Naive thymus-derived CD4-positive, alpha-beta T cell (primary cell): ENCODE measurements around the gene CXCR5. TPM values are rescaled to one million over a fixed set of nuclear protein-coding genes. Genes with fewer than 3 reads are reported as not detected.

Source experiments
- ATAC-seq: fragments of 150-1000 bp; cut with Tn5 transposase; 2 replicates; pipeline ENCODE4 v1.10.0; 2021; ENCODE audit warnings: mild to moderate bottlenecking, moderate library complexity
- CTCF ChIA-PET: fragments of 350-600 bp; sonication (Branson Sonifier 250); formaldehyde crosslinking; loops from one replicate; lab custom pipeline; 2021; ENCODE audit warnings: antibody characterized with exemption; lab: Charles Lee
- POLR2A ChIA-PET: fragments of 350-600 bp; sonication (Branson Sonifier 250); formaldehyde crosslinking; loops from one replicate; lab custom pipeline; 2021; ENCODE audit warnings: antibody characterized with exemption, inconsistent platforms; lab: Charles Lee
- DNase-seq, 9 donors: peaks; one replicate each; pipeline versions ENCODE4 v3.0.0 to v3.0.0-alpha.2; 2020 to 2022; ENCODE audit warnings: mixed read lengths in 1 of 9
- H3K27ac ChIP-seq: one replicate; pipeline ENCODE4 v1.7.0; 2013; ENCODE audit warnings: mild to moderate bottlenecking, low read depth, low read length, moderate library complexity
- H3K27me3 ChIP-seq, 2 donors: one replicate each; pipeline ENCODE4 v1.7.0; 2013; ENCODE audit warnings: low read length in 2 of 2, mild to moderate bottlenecking in 2 of 2, moderate library complexity in 2 of 2; ENCODE audit not compliant: control insufficient read depth in 2 of 2, insufficient read depth in 2 of 2
- H3K36me3 ChIP-seq, 3 experiments: 1 replicate in 2 of 3; 2 replicates in 1 of 3; pipeline ENCODE4 v1.7.0; 2013; ENCODE audit warnings: low read length in 3 of 3, mild to moderate bottlenecking in 3 of 3, moderate library complexity in 1 of 3; ENCODE audit not compliant: insufficient read depth in 3 of 3, control insufficient read depth in 2 of 3
- H3K4me1 ChIP-seq, 2 donors: one replicate each; pipeline ENCODE4 v1.7.0; 2013; ENCODE audit warnings: low read length in 2 of 2, mild to moderate bottlenecking in 2 of 2, moderate library complexity in 1 of 2; ENCODE audit not compliant: control insufficient read depth in 2 of 2, insufficient read depth in 2 of 2
- H3K4me3 ChIP-seq: 2 replicates; pipeline ENCODE4 v1.7.0; 2013; ENCODE audit warnings: mild to moderate bottlenecking, low read length
- H3K9me3 ChIP-seq, 3 experiments: 1 replicate in 2 of 3; 2 replicates in 1 of 3; pipeline ENCODE4 v1.7.0; 2013; ENCODE audit warnings: low read length in 3 of 3; ENCODE audit not compliant: control insufficient read depth in 2 of 3
- H3K27ac Mint-ChIP-seq, 9 donors: one replicate each; pipeline ENCODE4 v1.8.0; 2020 to 2022; ENCODE audit warnings: mixed read lengths in 9 of 9, mild to moderate bottlenecking in 8 of 9, moderate library complexity in 5 of 9, inconsistent platforms in 2 of 9
- H3K27me3 Mint-ChIP-seq, 5 donors: one replicate each; pipeline ENCODE4 v1.8.0; 2021 to 2022; ENCODE audit warnings: mixed read lengths in 5 of 5, mild to moderate bottlenecking in 1 of 5
- H3K36me3 Mint-ChIP-seq, 5 donors: one replicate each; pipeline ENCODE4 v1.8.0; 2020 to 2022; ENCODE audit warnings: mixed read lengths in 5 of 5, mild to moderate bottlenecking in 3 of 5, inconsistent platforms in 1 of 5
- H3K4me1 Mint-ChIP-seq, 7 donors: one replicate each; pipeline ENCODE4 v1.8.0; 2020 to 2022; ENCODE audit warnings: mixed read lengths in 7 of 7, mild to moderate bottlenecking in 3 of 7, inconsistent platforms in 1 of 7
- H3K4me3 Mint-ChIP-seq, 10 donors: one replicate each; pipeline ENCODE4 v1.8.0; 2020 to 2022; ENCODE audit warnings: mild to moderate bottlenecking in 10 of 10, mixed read lengths in 10 of 10, moderate library complexity in 6 of 10, inconsistent platforms in 2 of 10
- H3K9me3 Mint-ChIP-seq, 11 donors: one replicate each; pipeline ENCODE4 v1.8.0; 2020 to 2022; ENCODE audit warnings: mixed read lengths in 11 of 11, mild to moderate bottlenecking in 4 of 11, inconsistent platforms in 1 of 11, moderate library complexity in 1 of 11
- intact Hi-C, 2 donors: fragments of 100-400 bp; cut with micrococcal nuclease; formaldehyde crosslinking; loops; one replicate each; pipeline ENCODE4 v1.15.1; 2023
- polyA plus RNA-seq, 2 donors: library from polyadenylated mRNA; unstranded; fragments of 300-500 nt; fragmentation: Illumina TruSeq; gene quantifications; one replicate each; pipeline ENCODE4 v1.2.3, GENCODE V29; 2021
- total RNA-seq, 6 experiments: library from RNA in 5 of 6; stranded (reverse) in 5 of 6; gene quantifications; 1 replicate in 5 of 6; 2 replicates in 1 of 6; pipeline ENCODE4 v1.2.3 and lab custom pipeline; 2021 to 2026

Gene CXCR5
- total and polyA plus RNA-seq, 7 experiments from 2014 or later, result 0.41 to 2.9 (median 2.1) TPM

GRCh38 chr11:118851970-118852369, 31.7 kb upstream of the CXCR5 start:
- Mint-ChIP-seq H3K36me3 (no peaks in the 10 kb centered on the region), H3K4me3 (no peak overlapping the region), H3K9me3 (no peaks in the 10 kb centered on the region), H3K27me3 (peaks cover 0 to 2% (median 0%) of the 10 kb centered on the region in 5 donors), H3K4me1 (peaks cover 4 to 10% (median 7%) of the 10 kb centered on the region in 7 donors), H3K27ac (peak overlapping the region in 5 of 9 donors; percentile 37 to 76 (median 70))
- Histone ChIP-seq H3K36me3 (no peaks in the 10 kb centered on the region), H3K27ac (no peak overlapping the region), H3K4me3 (no peak overlapping the region), H3K4me1 (no peaks in the 10 kb centered on the region), H3K9me3 (no peaks in the 10 kb centered on the region), H3K27me3 (no peaks in the 10 kb centered on the region)
- ATAC-seq, result no peak
- DNase-seq, result no peak
- intact Hi-C loops, result no loop called here
- POLR2A ChIA-PET, result interaction anchor here (1.0 to 1.2 kb wide), 2 partner anchors 10 to 27 kb away, joined by 3 read pairs; no protein-coding TSS in a partner anchor
- CTCF ChIA-PET, result no interaction called here

- no peaks in the 10 kb centered on the region for H3K9me3 Mint-ChIP-seq
- ATAC-seq, result no peak
- no peaks in the 10 kb centered on the region for H3K4me1 ChIP-seq
- no peaks in the 10 kb centered on the region for H3K36me3 Mint-ChIP-seq
- H3K27me3 Mint-ChIP-seq, result no peaks in the 10 kb centered on the region
- ChIA-PET POLR2A (no interaction called here), CTCF (no interaction called here)
- intact Hi-C loops, result no loop called here
- no peaks in the 10 kb centered on the region for H3K27me3 ChIP-seq
- H3K27ac Mint-ChIP-seq, result peak overlapping the region in 1 of 9 donors; percentile 59
- no peak for DNase-seq
- peaks cover under 1 to 14% (median 8%) of the 10 kb centered on the region in 7 donors for H3K4me1 Mint-ChIP-seq
- H3K4me3 ChIP-seq, result no peak overlapping the region
- H3K4me3 Mint-ChIP-seq, result no peak overlapping the region
- no peaks in the 10 kb centered on the region for H3K9me3 ChIP-seq
- no peaks in the 10 kb centered on the region for H3K36me3 ChIP-seq
- H3K27ac ChIP-seq, result no peak overlapping the region
Observed at GRCh38 chr11:118853678-118854077, 30.0 kb upstream of the CXCR5 start.

- no peak overlapping the region for H3K4me3 ChIP-seq
- DNase-seq (no peak), ATAC-seq (no peak)
- H3K4me1 ChIP-seq, result no peaks in the 10 kb centered on the region
- H3K9me3 Mint-ChIP-seq, result no peaks in the 10 kb centered on the region
- CTCF ChIA-PET, result interaction anchor here (1.3 kb wide), 1 partner anchor 64 kb away, joined by 3 read pairs; no protein-coding TSS in a partner anchor
- no peaks in the 10 kb centered on the region for H3K36me3 Mint-ChIP-seq
- POLR2A ChIA-PET, result interaction anchor here (1.0 to 3.8 kb wide), 4 partner anchors 14 to 65 kb away, joined by 4 to 23 read pairs (median 7); partner anchors contain the start of gene DDX6
- H3K9me3 ChIP-seq, result no peaks in the 10 kb centered on the region
- intact Hi-C loops, result loop anchor here in 1 of 2 donors (5.0 kb wide), 1 partner anchor 36 kb away; no protein-coding TSS in a partner anchor
- H3K4me1 Mint-ChIP-seq, result peaks cover 3 to 27% (median 21%) of the 10 kb centered on the region in 7 donors
- no peaks in the 10 kb centered on the region for H3K36me3 ChIP-seq
- no peak overlapping the region for H3K4me3 Mint-ChIP-seq
- H3K27me3 Mint-ChIP-seq, result no peaks in the 10 kb centered on the region
- no peaks in the 10 kb centered on the region for H3K27me3 ChIP-seq
- no peak overlapping the region for H3K27ac Mint-ChIP-seq
- H3K27ac ChIP-seq, result no peak overlapping the region
Observed at GRCh38 chr11:118856314-118856713, 27.4 kb upstream of the CXCR5 start.

- H3K9me3 Mint-ChIP-seq, result no peaks in the 10 kb centered on the region
- H3K27ac Mint-ChIP-seq, result peak overlapping the region in 1 of 9 donors; percentile 14
- H3K36me3 ChIP-seq, result no peaks in the 10 kb centered on the region
- intact Hi-C loops, result loop anchor here in 1 of 2 donors (5.0 kb wide), 1 partner anchor 35 kb away; no protein-coding TSS in a partner anchor
- H3K4me1 Mint-ChIP-seq, result peaks cover 3 to 22% (median 17%) of the 10 kb centered on the region in 7 donors
- no peaks in the 10 kb centered on the region for H3K36me3 Mint-ChIP-seq
- ChIA-PET POLR2A (interaction anchor here (0.8 to 3.8 kb wide), 4 partner anchors 8 to 66 kb away, joined by 3 to 23 read pairs (median 6); partner anchors contain the start of gene DDX6), CTCF (interaction anchor here (1.3 kb wide), 1 partner anchor 65 kb away, joined by 3 read pairs; no protein-coding TSS in a partner anchor)
- H3K9me3 ChIP-seq, result no peaks in the 10 kb centered on the region
- H3K4me1 ChIP-seq, result no peaks in the 10 kb centered on the region
- no peak overlapping the region for H3K27ac ChIP-seq
- no peak for DNase-seq
- H3K4me3 ChIP-seq, result no peak overlapping the region
- H3K27me3 ChIP-seq, result no peaks in the 10 kb centered on the region
- ATAC-seq, result no peak
- no peak overlapping the region for H3K4me3 Mint-ChIP-seq
- no peaks in the 10 kb centered on the region for H3K27me3 Mint-ChIP-seq
Observed at GRCh38 chr11:118857385-118857784, 26.3 kb upstream of the CXCR5 start.

GRCh38 chr11:118859973-118860372, 23.7 kb upstream of the CXCR5 start:
- Mint-ChIP-seq H3K36me3 (peaks cover 0 to 3% (median 0%) of the 10 kb centered on the region in 5 donors), H3K4me1 (peaks cover 3 to 28% (median 21%) of the 10 kb centered on the region in 7 donors), H3K9me3 (no peaks in the 10 kb centered on the region), H3K27ac (peak overlapping the region in 3 of 9 donors; percentile 21 to 81 (median 33)), H3K4me3 (peak overlapping the region in 1 of 10 donors; percentile 38), H3K27me3 (no peaks in the 10 kb centered on the region)
- Histone ChIP-seq H3K9me3 (no peaks in the 10 kb centered on the region), H3K4me3 (no peak overlapping the region), H3K36me3 (no peaks in the 10 kb centered on the region), H3K4me1 (no peaks in the 10 kb centered on the region), H3K27me3 (no peaks in the 10 kb centered on the region), H3K27ac (no peak overlapping the region)
- ATAC-seq (no peak), DNase-seq (no peak)
- ChIA-PET POLR2A (interaction anchor here (0.7 to 2.3 kb wide), 7 partner anchors 10 to 67 kb away, joined by 3 to 13 read pairs (median 3); no protein-coding TSS in a partner anchor), CTCF (interaction anchor here (1.2 kb wide), 1 partner anchor 10 kb away, joined by 6 read pairs; no protein-coding TSS in a partner anchor)
- intact Hi-C loops, result loop anchor here in 1 of 2 donors (5.0 kb wide), 1 partner anchor 32 kb away; no protein-coding TSS in a partner anchor

GRCh38 chr11:118868659-118869058, 15.0 kb upstream of the CXCR5 start:
- intact Hi-C loops, result no loop called here
- Mint-ChIP-seq H3K36me3 (peaks cover 0 to 3% (median 0%) of the 10 kb centered on the region in 5 donors), H3K27me3 (no peaks in the 10 kb centered on the region), H3K4me3 (peak overlapping the region in 3 of 10 donors; percentile 9 to 11 (median 11)), H3K27ac (peak overlapping the region in 8 of 9 donors; percentile 65 to 100 (median 78)), H3K9me3 (peaks cover 0 to 1% (median 0%) of the 10 kb centered on the region in 11 donors), H3K4me1 (peaks cover 19 to 47% (median 43%) of the 10 kb centered on the region in 7 donors)
- Histone ChIP-seq H3K27ac (peak overlapping the region; percentile 57), H3K9me3 (no peaks in the 10 kb centered on the region), H3K27me3 (no peaks in the 10 kb centered on the region), H3K4me1 (peaks cover 30 to 39% of the 10 kb centered on the region in 2 donors), H3K4me3 (no peak overlapping the region), H3K36me3 (no peaks in the 10 kb centered on the region)
- ATAC-seq (no peak), DNase-seq (no peak)
- CTCF ChIA-PET, result interaction anchor here (0.6 to 1.9 kb wide), 3 partner anchors 27 to 81 kb away, joined by 3 to 15 read pairs (median 3); no protein-coding TSS in a partner anchor
- POLR2A ChIA-PET, result interaction anchor here (0.6 to 15.9 kb wide), 8 partner anchors 8 to 198 kb away, joined by 3 to 437 read pairs (median 10); partner anchors contain the start of genes CXCR5 and DDX6
